Mesenchymal stem cell (in vitro differentiated cells and primary cell): ENCODE results near the gene NSRP1.
"Not testable (repeated sequence)": the region's sequence is repeated elsewhere in the genome, so short reads cannot be mapped to it uniquely, and the experiment has no call there.

Experiments used
- DNase-seq: peaks from one replicate; pipeline ENCODE4 v3.0.0-alpha.2; 2013
- H2AFZ ChIP-seq: one replicate; pipeline ENCODE4 v1.6.1; 2013; ENCODE audit warnings: low read depth, mild to moderate bottlenecking, control low read depth, inconsistent platforms, low read length, moderate library complexity
- H2AK5ac ChIP-seq: 2 replicates; pipeline ENCODE4 v1.6.1; 2013; ENCODE audit warnings: low read length, moderate library complexity, mild to moderate bottlenecking, inconsistent platforms; ENCODE audit not compliant: severe bottlenecking
- H2BK120ac ChIP-seq: one replicate; pipeline ENCODE4 v1.6.1; 2013; ENCODE audit warnings: low read depth, mild to moderate bottlenecking, inconsistent platforms, low read length, moderate library complexity
- H2BK12ac ChIP-seq, 2 experiments: one replicate each; pipeline ENCODE4 v1.6.1; 2013; ENCODE audit warnings: inconsistent platforms in 2 of 2, low read length in 2 of 2, mild to moderate bottlenecking in 2 of 2, moderate library complexity in 2 of 2, control low read depth in 1 of 2
- H2BK15ac ChIP-seq: one replicate; pipeline ENCODE4 v1.6.1; 2013; ENCODE audit warnings: mild to moderate bottlenecking, low read depth, inconsistent platforms; ENCODE audit not compliant: poor library complexity, severe bottlenecking
- H2BK5ac ChIP-seq: 2 replicates; pipeline ENCODE4 v1.6.1; 2013; ENCODE audit warnings: low read depth, mild to moderate bottlenecking, low read length, control low read depth, inconsistent platforms; ENCODE audit not compliant: poor library complexity, severe bottlenecking
- H3K14ac ChIP-seq, 2 experiments: one replicate each; pipeline ENCODE4 v1.6.1; 2013; ENCODE audit warnings: inconsistent platforms in 2 of 2, low read length in 2 of 2, control low read depth in 1 of 2, mild to moderate bottlenecking in 1 of 2, moderate library complexity in 1 of 2
- H3K18ac ChIP-seq, 2 experiments: one replicate each; pipeline ENCODE4 v1.6.1; 2013; ENCODE audit warnings: inconsistent platforms in 2 of 2, low read length in 2 of 2, control low read depth in 1 of 2, low read depth in 1 of 2, mild to moderate bottlenecking in 1 of 2
- H3K23ac ChIP-seq, 2 experiments: one replicate each; pipeline ENCODE4 v1.6.1; 2013; ENCODE audit warnings: inconsistent platforms in 2 of 2, low read length in 2 of 2, mild to moderate bottlenecking in 2 of 2, moderate library complexity in 2 of 2, control low read depth in 1 of 2
- H3K27ac ChIP-seq: 2 replicates; pipeline ENCODE4 v1.5.1; 2013; ENCODE audit warnings: mild to moderate bottlenecking, moderate library complexity, low read length, control low read depth, inconsistent platforms; ENCODE audit not compliant: poor library complexity, severe bottlenecking
- H3K27me3 ChIP-seq, 2 experiments: 2 replicates each; pipeline versions ENCODE4 v1.6.1 to v1.7.0; 2013; ENCODE audit warnings: low read length in 2 of 2, mild to moderate bottlenecking in 2 of 2, moderate library complexity in 2 of 2, control low read depth in 1 of 2, inconsistent platforms in 1 of 2; ENCODE audit not compliant: control insufficient read depth in 1 of 2, insufficient read depth in 1 of 2
- H3K36me3 ChIP-seq, 2 experiments: 2 replicates each; pipeline versions ENCODE4 v1.6.1 to v1.7.0; 2013; ENCODE audit warnings: low read length in 2 of 2, control low read depth in 1 of 2, inconsistent platforms in 1 of 2, low read depth in 1 of 2, mild to moderate bottlenecking in 1 of 2; ENCODE audit not compliant: insufficient read depth in 2 of 2, control insufficient read depth in 1 of 2
- H3K4ac ChIP-seq, 2 experiments: one replicate each; pipeline ENCODE4 v1.6.1; 2013; ENCODE audit warnings: inconsistent platforms in 2 of 2, low read length in 2 of 2, mild to moderate bottlenecking in 2 of 2, moderate library complexity in 2 of 2, control low read depth in 1 of 2, low read depth in 1 of 2
- H3K4me1 ChIP-seq: 2 replicates; pipeline ENCODE4 v1.6.1; 2013; ENCODE audit warnings: low read depth, low read length, control low read depth; ENCODE audit not compliant: control insufficient read depth, insufficient read depth
- H3K4me2 ChIP-seq: 2 replicates; pipeline ENCODE4 v1.6.1; 2013; ENCODE audit warnings: low read length, mild to moderate bottlenecking, inconsistent platforms; ENCODE audit not compliant: poor library complexity, severe bottlenecking
- H3K4me3 ChIP-seq, 2 experiments: 2 replicates each; pipeline versions ENCODE4 v1.5.1 to v1.7.0; 2013; ENCODE audit warnings: low read length in 2 of 2, mild to moderate bottlenecking in 2 of 2, control low read depth in 1 of 2, low read depth in 1 of 2; ENCODE audit not compliant: insufficient read depth in 1 of 2
- H3K79me1 ChIP-seq: replicated peaks from 2 replicates; pipeline ENCODE4 v1.6.1; 2013; ENCODE audit warnings: mild to moderate bottlenecking, control low read depth, low read length, inconsistent platforms; ENCODE audit not compliant: poor library complexity, severe bottlenecking
- H3K9ac ChIP-seq: 2 replicates; pipeline ENCODE4 v1.7.0; 2013; ENCODE audit warnings: mild to moderate bottlenecking, low read length, moderate library complexity
- H3K9me3 ChIP-seq: 2 replicates; pipeline ENCODE4 v1.7.0; 2013; ENCODE audit warnings: mild to moderate bottlenecking, low read length; ENCODE audit not compliant: control insufficient read depth
- H4K8ac ChIP-seq: one replicate; pipeline ENCODE4 v1.6.1; 2013; ENCODE audit warnings: inconsistent platforms, mild to moderate bottlenecking, low read length, moderate library complexity
- H4K91ac ChIP-seq: one replicate; pipeline ENCODE4 v1.6.1; 2013; ENCODE audit warnings: mild to moderate bottlenecking, low read length, inconsistent platforms
- WGBS: methylation state at CpG from one replicate; pipeline ENCODE4 v1.1.7; 2013; ENCODE audit warnings: mixed read lengths; 5-methylcytosine and 5-hydroxymethylcytosine counted together

The NSRP1 gene

GRCh38 chr17:30226878-30227277 lies 110.3 kb downstream of the NSRP1 start:
- Histone ChIP-seq H3K14ac (no peak overlapping the region), H3K4me1 (no peaks in the 10 kb centered on the region), H3K18ac (no peak overlapping the region), H3K27ac (no peak overlapping the region), H4K8ac (no peak overlapping the region), H3K9me3 (no peaks in the 10 kb centered on the region), H2BK15ac (no peak overlapping the region), H4K91ac (no peak overlapping the region), H3K9ac (no peak overlapping the region), H2AFZ (no peak overlapping the region), H2AK5ac (no peak overlapping the region), H3K79me1 (no peaks in the 10 kb centered on the region), H2BK12ac (no peak overlapping the region), H3K36me3 (no peaks in the 10 kb centered on the region), H3K27me3 (peaks cover 16 to 45% of the 10 kb centered on the region in 2 experiments), H3K23ac (no peak overlapping the region), H3K4me2 (no peak overlapping the region), H3K4ac (no peak overlapping the region), H2BK5ac (no peak overlapping the region), H3K4me3 (no peak overlapping the region), H2BK120ac (no peak overlapping the region)
- no peak for DNase-seq
- WGBS: 95% methylated on average over 10 of the region's 10 CpGs

GRCh38 chr17:30228011-30228410 lies 111.4 kb downstream of the NSRP1 start:
- H3K4me1 ChIP-seq: no peaks in the 10 kb centered on the region
- H3K4ac ChIP-seq: no peak overlapping the region
- H3K79me1 ChIP-seq: no peaks in the 10 kb centered on the region
- no peak overlapping the region for H2BK15ac ChIP-seq
- peaks cover 26 to 45% of the 10 kb centered on the region in 2 experiments for H3K27me3 ChIP-seq
- H3K23ac ChIP-seq: no peak overlapping the region
- no peak overlapping the region for H2BK120ac ChIP-seq
- WGBS: 70% methylated on average over 3 of the region's 3 CpGs
- H3K9ac ChIP-seq: no peak overlapping the region
- H4K91ac ChIP-seq: no peak overlapping the region
- no peak overlapping the region for H2BK12ac ChIP-seq
- H3K18ac ChIP-seq: no peak overlapping the region
- no peak overlapping the region for H3K4me3 ChIP-seq
- H3K36me3 ChIP-seq: no peaks in the 10 kb centered on the region
- DNase-seq: no peak
- H3K9me3 ChIP-seq: no peaks in the 10 kb centered on the region
- no peak overlapping the region for H3K14ac ChIP-seq
- H2AK5ac ChIP-seq: no peak overlapping the region
- no peak overlapping the region for H4K8ac ChIP-seq
- H2BK5ac ChIP-seq: no peak overlapping the region
- no peak overlapping the region for H3K4me2 ChIP-seq
- H3K27ac ChIP-seq: no peak overlapping the region
- no peak overlapping the region for H2AFZ ChIP-seq

- H2BK120ac ChIP-seq: no peak overlapping the region
- peak overlapping the region; percentile 70 for H2BK15ac ChIP-seq
- H2AK5ac ChIP-seq: no peak overlapping the region
- H3K36me3 ChIP-seq: no peaks in the 10 kb centered on the region
- 98% methylated on average over 5 of the region's 7 CpGs for WGBS
- no peak overlapping the region for H4K8ac ChIP-seq
- no peak for DNase-seq
- H3K27ac ChIP-seq: no peak overlapping the region
- H3K27me3 ChIP-seq: peaks cover 36 to 49% of the 10 kb centered on the region in 2 experiments
- no peaks in the 10 kb centered on the region for H3K79me1 ChIP-seq
- no peaks in the 10 kb centered on the region for H3K4me1 ChIP-seq
- H3K14ac ChIP-seq: no peak overlapping the region
- H3K4ac ChIP-seq: no peak overlapping the region
- H3K9ac ChIP-seq: peak overlapping the region; percentile 44
- no peak overlapping the region for H3K4me2 ChIP-seq
- H3K4me3 ChIP-seq: peak overlapping the region in 1 of 2 experiments; percentile 57
- H4K91ac ChIP-seq: no peak overlapping the region
- H3K18ac ChIP-seq: no peak overlapping the region
- no peak overlapping the region for H3K23ac ChIP-seq
- no peak overlapping the region for H2BK12ac ChIP-seq
- H2AFZ ChIP-seq: no peak overlapping the region
- no peak overlapping the region for H2BK5ac ChIP-seq
- no peaks in the 10 kb centered on the region for H3K9me3 ChIP-seq
These were observed 112.4 kb downstream of the NSRP1 start for GRCh38 chr17:30229012-30229411.

- H4K8ac ChIP-seq, DNase-seq, H3K27ac ChIP-seq, H3K4ac ChIP-seq, H2AK5ac ChIP-seq, H3K14ac ChIP-seq, H3K4me2 ChIP-seq, H2AFZ ChIP-seq, H3K23ac ChIP-seq, H4K91ac ChIP-seq, H3K9ac ChIP-seq, H2BK12ac ChIP-seq, H3K18ac ChIP-seq, H2BK5ac ChIP-seq, H3K4me1 ChIP-seq, H2BK120ac ChIP-seq, H3K79me1 ChIP-seq, H2BK15ac ChIP-seq, H3K36me3 ChIP-seq, H3K9me3 ChIP-seq, H3K4me3 ChIP-seq: not testable (repeated sequence)
- peaks cover 46 to 56% of the 10 kb centered on the region in 2 experiments for H3K27me3 ChIP-seq
- no CpG with 5 or more reads among the region's 1 CpG for WGBS
These were observed 113.4 kb downstream of the NSRP1 start for GRCh38 chr17:30230009-30230408.
